K562 (cell line): ENCODE results near the gene IL20RB. TPM values are rescaled to one million over a fixed set of nuclear protein-coding genes. Genes with fewer than 3 reads are reported as not detected.

Experiments
- ATAC-seq: fragments of 200-7000 bp; cut with Tn5 transposase; 3 replicates; pipeline ENCODE4 v1.9.1; 2020; ENCODE audit warnings: moderate library complexity
- BruUV-seq: library from RNA; stranded (reverse); fragments of 400-500 nt; replicated peaks from 2 replicates; lab custom pipeline; 2021; lab: Mats Ljungman, UMichigan
- CTCF ChIA-PET: fragments of 300-600 bp; formaldehyde crosslinking; extraction: SDS; loops from one replicate; lab custom pipeline; 2021; ENCODE audit warnings: low intra/inter-chr PET ratio; lab: Yijun Ruan, JAX
- POLR2A ChIA-PET: fragments of 300-600, 350-650 bp; sonication (Branson Sonifier 250); formaldehyde crosslinking; extraction: SDS; loops from one replicate; lab custom pipeline; 2021; ENCODE audit warnings: antibody characterized with exemption, inconsistent platforms; lab: Yijun Ruan, JAX
- DNase-seq, 4 experiments: peaks; one replicate each; pipeline versions ENCODE4 v3.0.0 to v3.0.0-alpha.2; 2011 to 2018; ENCODE audit warnings: low spot score in 3 of 4, mixed read lengths in 3 of 4; ENCODE audit errors: extremely low read depth in 1 of 4
- FAIRE-seq: peaks from 2 replicates; lab custom pipeline; 2011; peaks lifted over from hg19 to GRCh38; lab: Jason Lieb, UNC
- H2AFZ ChIP-seq: 2 replicates; pipeline ENCODE4 v1.6.0; 2011; ENCODE audit warnings: low read depth, low read length, control low read depth, inconsistent platforms
- H3K27ac ChIP-seq: fragments of 200-600 bp; 3 replicates; pipeline ENCODE4 v1.8.0; 2011; ENCODE audit warnings: low read depth, mild to moderate bottlenecking, control low read depth, inconsistent platforms, low read length, moderate library complexity, mixed read lengths; ENCODE audit errors: extremely low read depth
- H3K27me3 ChIP-seq, 2 experiments: fragments of 300-600 bp in 1 of 2; 2 replicates in 1 of 2; 3 replicates in 1 of 2; pipeline versions ENCODE4 v1.6.0 to v1.8.0; 2011; ENCODE audit warnings: inconsistent platforms in 2 of 2, low read length in 2 of 2, mild to moderate bottlenecking in 1 of 2, mixed read lengths in 1 of 2, moderate library complexity in 1 of 2; ENCODE audit not compliant: control insufficient read depth in 2 of 2, insufficient read depth in 2 of 2
- H3K36me3 ChIP-seq: fragments of 300-600 bp; 3 replicates; pipeline ENCODE4 v1.8.0; 2011; ENCODE audit warnings: mild to moderate bottlenecking, low read length, inconsistent platforms; ENCODE audit not compliant: control insufficient read depth, insufficient read depth
- H3K4me1 ChIP-seq, 2 experiments: fragments of 200-600 bp in 1 of 2; replicated peaks in 1 of 2; 2 replicates in 1 of 2; 3 replicates in 1 of 2; pipeline versions ENCODE4 v1.5.1 to v1.8.0; 2011; ENCODE audit warnings: inconsistent platforms in 2 of 2, low read length in 2 of 2, mild to moderate bottlenecking in 1 of 2, mixed read lengths in 1 of 2, moderate library complexity in 1 of 2; ENCODE audit not compliant: control insufficient read depth in 2 of 2, insufficient read depth in 2 of 2
- H3K4me2 ChIP-seq: 2 replicates; pipeline ENCODE4 v1.6.1; 2011; ENCODE audit warnings: low read length, control low read depth, inconsistent platforms, mixed read lengths; ENCODE audit not compliant: insufficient read depth
- H3K4me3 ChIP-seq: fragments of 200-600 bp; sonication (generic), shearing (Covaris generic); 2 replicates; pipeline ENCODE4 v1.5.1; 2016; ENCODE audit warnings: control low read depth, inconsistent platforms
- H3K79me2 ChIP-seq: fragments of 200-600 bp; 3 replicates; pipeline ENCODE4 v1.8.0; 2011; ENCODE audit warnings: low read length, inconsistent platforms; ENCODE audit not compliant: control insufficient read depth, insufficient read depth
- H3K9ac ChIP-seq, 2 experiments: 2 replicates each; pipeline versions ENCODE4 v1.6.0 to v1.6.1; 2011; ENCODE audit warnings: low read depth in 2 of 2, low read length in 2 of 2, control low read depth in 1 of 2, inconsistent platforms in 1 of 2, mild to moderate bottlenecking in 1 of 2, mixed read lengths in 1 of 2; ENCODE audit not compliant: insufficient read depth in 1 of 2
- H3K9me1 ChIP-seq: one replicate; pipeline ENCODE4 v1.6.0; 2011; ENCODE audit warnings: inconsistent platforms, mild to moderate bottlenecking, low read length, moderate library complexity; ENCODE audit not compliant: control insufficient read depth, insufficient read depth
- H3K9me3 ChIP-seq: replicated peaks from 2 replicates; pipeline ENCODE4 v1.5.1; 2011; ENCODE audit warnings: low read depth, low read length, inconsistent platforms; ENCODE audit not compliant: control insufficient read depth, insufficient read depth
- H4K20me1 ChIP-seq: replicated peaks from 2 replicates; pipeline ENCODE4 v1.6.1; 2011; ENCODE audit warnings: low read length, inconsistent platforms, mixed read lengths; ENCODE audit not compliant: control insufficient read depth, insufficient read depth
- ATF3 ChIP-seq, 2 experiments: fragments of 450-650 bp in 1 of 2; sonication (generic) in 1 of 2; formaldehyde crosslinking in 1 of 2; IDR thresholded peaks in 1 of 2; conservative IDR thresholded peaks in 1 of 2; 2 replicates each; pipeline versions ENCODE4 v1.6.1 to v1.8.1; 2016 to 2023; ENCODE audit warnings: mild to moderate bottlenecking in 2 of 2, moderate library complexity in 2 of 2, inconsistent platforms in 1 of 2, missing genetic modification reagents in 1 of 2
- CC2D1A ChIP-seq: fragments of 450-650 bp; IDR thresholded peaks from 2 replicates; pipeline ENCODE4 v1.6.1; 2017; ENCODE audit warnings: mild to moderate bottlenecking
- E2F3 ChIP-seq: fragments of 250-450 bp; sonication (Bioruptor Pico); IDR thresholded peaks from 2 replicates; pipeline ENCODE4 v1.4.0; 2020; ENCODE audit warnings: mild to moderate bottlenecking
- ETV5 ChIP-seq: sonication (generic); formaldehyde crosslinking; IDR thresholded peaks from 2 replicates; pipeline ENCODE4 v1.4.0; 2020; ENCODE audit warnings: low read depth, mild to moderate bottlenecking, missing genetic modification reagents
- MECOM ChIP-seq: fragments of 250-450 bp; sonication (Bioruptor Pico); IDR thresholded peaks from 2 replicates; pipeline ENCODE4 v1.8.0; 2022; ENCODE audit warnings: inconsistent platforms
- MEIS2 ChIP-seq: fragments of 450-650 bp; IDR thresholded peaks from 2 replicates; pipeline ENCODE4 v1.6.1; 2014; ENCODE audit warnings: mild to moderate bottlenecking; ENCODE audit not compliant: partially characterized antibody
- PTRF ChIP-seq: fragments of 450-650 bp; IDR thresholded peaks from 2 replicates; pipeline ENCODE4 v1.6.1; 2016; ENCODE audit warnings: mild to moderate bottlenecking, missing genetic modification characterization, missing compliant biosample characterization
- PYGO2 ChIP-seq: fragments of 450-650 bp; IDR thresholded peaks from 2 replicates; pipeline ENCODE4 v1.6.1; 2016; ENCODE audit warnings: mild to moderate bottlenecking, missing genetic modification characterization, moderate library complexity, missing compliant biosample characterization
- ZEB2 ChIP-seq: fragments of 450-650 bp; IDR thresholded peaks from 2 replicates; pipeline ENCODE4 v1.6.1; 2016
- ZKSCAN8 ChIP-seq: fragments of 200-800 bp; sonication (Bioruptor generic); IDR thresholded peaks from 2 replicates; pipeline ENCODE4 v1.6.1; 2016; ENCODE audit warnings: missing genetic modification characterization, missing compliant biosample characterization
- ZNF354B ChIP-seq: fragments of 250-450 bp; sonication (Bioruptor Pico); IDR thresholded peaks from 2 replicates; pipeline ENCODE4 v1.4.0; 2020
- ZNF79 ChIP-seq: fragments of 250-450 bp; sonication (Bioruptor Pico); IDR thresholded peaks from 2 replicates; pipeline ENCODE4 v1.4.0; 2020; ENCODE audit warnings: low read depth, mild to moderate bottlenecking, moderate library complexity
- WGBS: fragments of 100-300 bp; shearing (Covaris generic); methylation state at CpG from one replicate; pipeline ENCODE4 v1.1.6; 2016; ENCODE audit warnings: low coverage, mixed read lengths; ENCODE audit not compliant: insufficient coverage; ENCODE audit errors: missing lambda C conversion rate; 5-methylcytosine and 5-hydroxymethylcytosine counted together
- in situ Hi-C: fragments of 300-500 bp; cut with MboI; formaldehyde crosslinking; loops from 4 replicates; pipeline ENCODE4 v1.15.0; 2018; ENCODE audit warnings: inconsistent platforms, mixed read lengths
- intact Hi-C: fragments of 100-400 bp; cut with micrococcal nuclease; formaldehyde crosslinking; loops from 2 replicates; pipeline ENCODE4 v1.14.2; 2022
- polyA plus RNA-seq, 8 experiments: library from polyadenylated mRNA; depleted of rRNA in 4 of 8; stranded (reverse) in 5 of 8; unstranded in 3 of 8; fragments of >200 nt; fragmentation: Nextera tagmentation in 2 of 8; fragmentation: Illumina TruSeq in 1 of 8; extraction: Ambion mirVana in 2 of 8; extraction: Trizol in 1 of 8; gene quantifications; 2 replicates each; pipeline versions ENCODE4 v1.2.1 to v1.2.3, GENCODE V29; 2011 to 2014; ENCODE audit warnings: inconsistent platforms in 1 of 8, missing spikeins in 1 of 8
- total RNA-seq, 7 experiments: library from RNA; depleted of rRNA in 6 of 7; stranded (reverse); fragments of >200 nt in 6 of 7; fragmentation: Illumina TruSeq in 2 of 7; extraction: Trizol in 2 of 7; gene quantifications; 2 replicates each; pipeline versions ENCODE4 v1.2.1 to v1.2.3, GENCODE V29; 2011 to 2021; ENCODE audit warnings: low replicate concordance in 1 of 7

Gene IL20RB
- total and polyA plus RNA-seq, 9 of the 15 experiments (the other 6 are each of a cell fraction or from before 2014, with no cell fraction given): 0.77 to 9.9 (median 6.1) TPM

GRCh38 chr3:137050281-137050680 is 92.5 kb downstream of the IL20RB start:
- H3K27me3 ChIP-seq: no peaks in the 10 kb centered on the region; a peak in 1 of 5 replicates
- H2AFZ ChIP-seq: no peak overlapping the region
- CTCF ChIA-PET: no interaction called here
- H3K4me2 ChIP-seq: no peak overlapping the region
- no peaks in the 10 kb centered on the region for H3K79me2 ChIP-seq
- H3K36me3 ChIP-seq: no peaks in the 10 kb centered on the region
- intact Hi-C loops: no loop called here
- TF ChIP-seq PTRF (tag): no peak
- TF ChIP-seq ZEB2: no peak
- no peak for TF ChIP-seq PYGO2
- no peak for TF ChIP-seq MECOM (CRISPR knock-in tag)
- TF ChIP-seq ATF3 (IDR thresholded peaks at IDR 0.05): no peak
- TF ChIP-seq ATF3 (CRISPR knock-in tag; conservative IDR thresholded peaks at IDR 0.05): no peak
- no peak for TF ChIP-seq MEIS2
- TF ChIP-seq E2F3 (CRISPR knock-in tag): no peak
- no peak for TF ChIP-seq ZKSCAN8 (CRISPR knock-in tag)
- TF ChIP-seq ETV5 (CRISPR knock-in tag): no peak
- TF ChIP-seq ZNF79 (CRISPR knock-in tag): no peak
- TF ChIP-seq ZNF354B (CRISPR knock-in tag): no peak
- no peak for TF ChIP-seq CC2D1A
- FAIRE-seq (no peak), DNase-seq (no peak), ATAC-seq (no peak)
- H3K4me3 ChIP-seq: no peak overlapping the region
- WGBS: 0% methylated on average over 3 of the region's 3 CpGs
- no peak overlapping the region for H3K27ac ChIP-seq
- H3K9ac ChIP-seq: no peak overlapping the region
- in situ Hi-C loops: no loop called here
- H3K9me1 ChIP-seq: no peaks in the 10 kb centered on the region
- H3K4me1 ChIP-seq: no peaks in the 10 kb centered on the region; a peak in 1 of 5 replicates
- POLR2A ChIA-PET: no interaction called here
- no peaks in the 10 kb centered on the region for H4K20me1 ChIP-seq
- no peaks in the 10 kb centered on the region for H3K9me3 ChIP-seq
- no TSS peak for BruUV-seq
